ENCODE measurements around the gene DOCK3.

DNA sequence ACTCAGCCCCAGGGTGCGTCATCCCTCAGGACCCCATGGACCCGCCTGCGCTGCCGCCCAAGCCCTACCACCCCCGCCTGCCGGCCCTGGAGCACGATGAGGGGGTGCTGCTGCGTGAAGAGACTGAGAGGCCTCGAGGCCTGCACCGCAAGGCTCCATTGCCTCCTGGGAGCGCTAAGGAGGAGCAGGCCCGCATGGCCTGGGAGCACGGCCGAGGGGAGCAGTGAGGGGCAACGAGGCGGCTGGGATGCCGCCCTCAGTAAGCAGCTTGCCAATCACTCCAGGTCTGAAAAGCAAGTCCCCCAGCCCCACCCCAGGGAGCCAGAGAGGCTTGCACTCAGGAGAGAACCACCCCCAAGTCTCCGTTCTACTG is 706.6 kb downstream of the DOCK3 start:
- TF ChIP-seq, protein P1, sequence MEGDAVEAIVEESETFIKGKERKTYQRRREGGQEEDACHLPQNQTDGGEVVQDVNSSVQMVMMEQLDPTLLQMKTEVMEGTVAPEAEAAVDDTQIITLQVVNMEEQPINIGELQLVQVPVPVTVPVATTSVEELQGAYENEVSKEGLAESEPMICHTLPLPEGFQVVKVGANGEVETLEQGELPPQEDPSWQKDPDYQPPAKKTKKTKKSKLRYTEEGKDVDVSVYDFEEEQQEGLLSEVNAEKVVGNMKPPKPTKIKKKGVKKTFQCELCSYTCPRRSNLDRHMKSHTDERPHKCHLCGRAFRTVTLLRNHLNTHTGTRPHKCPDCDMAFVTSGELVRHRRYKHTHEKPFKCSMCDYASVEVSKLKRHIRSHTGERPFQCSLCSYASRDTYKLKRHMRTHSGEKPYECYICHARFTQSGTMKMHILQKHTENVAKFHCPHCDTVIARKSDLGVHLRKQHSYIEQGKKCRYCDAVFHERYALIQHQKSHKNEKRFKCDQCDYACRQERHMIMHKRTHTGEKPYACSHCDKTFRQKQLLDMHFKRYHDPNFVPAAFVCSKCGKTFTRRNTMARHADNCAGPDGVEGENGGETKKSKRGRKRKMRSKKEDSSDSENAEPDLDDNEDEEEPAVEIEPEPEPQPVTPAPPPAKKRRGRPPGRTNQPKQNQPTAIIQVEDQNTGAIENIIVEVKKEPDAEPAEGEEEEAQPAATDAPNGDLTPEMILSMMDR (IDR thresholded peaks at IDR 0.05 in 2 of 3, conservative IDR thresholded peaks at IDR 0.05 in 1 of 3; ENCODE audit: control insufficient read depth in 2 of 3, extremely low read depth in 1 of 3, insufficient read depth in 1 of 3, low read depth in 3 of 3, low read length in 3 of 3), result no peak
- TF ChIP-seq EZH2 (IDR thresholded peaks at IDR 0.05; ENCODE audit: borderline replicate concordance, control insufficient read depth, low read depth, low read length), result no peak
- no peak for TF ChIP-seq POLR2AphosphoS5 (IDR thresholded peaks at IDR 0.05; ENCODE audit: low read length)
- TF ChIP-seq, protein P2, sequence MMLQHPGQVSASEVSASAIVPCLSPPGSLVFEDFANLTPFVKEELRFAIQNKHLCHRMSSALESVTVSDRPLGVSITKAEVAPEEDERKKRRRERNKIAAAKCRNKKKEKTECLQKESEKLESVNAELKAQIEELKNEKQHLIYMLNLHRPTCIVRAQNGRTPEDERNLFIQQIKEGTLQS (IDR thresholded peaks at IDR 0.05; ENCODE audit: borderline replicate concordance, extremely low read depth, low read depth, low read length), result no peak
